NCI-H1694 treated with DMSO at 0.1 percent for 48 hours (cell line): ENCODE data around the gene MICALL1.
"Not testable (repeated sequence)": the region's sequence is repeated elsewhere in the genome, so short reads cannot be mapped to it uniquely, and the experiment has no call there.

Source experiments
- DNase-seq: peaks from one replicate; lab custom pipeline; 2025; lab: John Stamatoyannopoulos, UW

MICALL1 gene

DNA sequence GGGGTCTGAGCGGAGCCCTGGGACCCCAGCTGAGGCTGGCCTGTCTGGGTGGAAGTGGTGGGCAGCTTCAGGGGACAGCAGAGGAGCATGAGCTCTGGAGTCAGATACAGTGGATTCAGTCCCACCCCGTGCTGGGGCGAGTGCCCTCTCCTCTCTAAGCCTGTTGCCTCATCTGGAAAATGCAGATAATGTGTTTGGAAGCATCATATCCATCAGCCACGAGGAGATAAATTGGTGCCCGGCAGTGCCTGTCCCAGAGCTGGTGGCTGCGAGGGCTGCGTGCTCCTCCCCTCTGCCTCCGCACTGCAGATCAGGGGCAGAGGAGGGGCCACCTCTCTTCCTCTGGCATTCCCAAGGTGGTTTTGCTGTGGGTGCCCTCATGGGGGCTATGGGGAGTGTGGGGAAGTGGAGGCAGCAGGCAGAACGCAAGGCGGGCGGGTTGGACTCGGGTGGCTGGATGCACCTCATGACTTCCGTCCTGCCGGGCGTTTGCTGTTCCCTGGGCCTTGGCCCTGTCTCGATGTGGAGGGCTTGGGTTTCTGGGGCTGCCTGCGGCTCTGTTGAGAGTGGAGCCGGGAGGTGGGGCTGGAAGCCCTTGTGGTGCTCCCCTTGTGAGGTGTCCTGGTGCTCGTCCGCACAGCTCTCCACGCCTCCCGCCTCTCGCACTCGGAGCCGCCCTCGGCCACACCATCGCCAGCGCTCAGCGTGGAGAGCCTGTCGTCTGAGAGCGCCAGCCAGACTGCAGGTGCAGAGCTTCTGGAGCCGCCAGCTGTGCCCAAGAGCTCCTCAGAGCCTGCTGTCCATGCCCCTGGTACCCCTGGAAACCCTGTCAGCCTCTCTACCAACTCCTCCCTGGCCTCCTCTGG lies 20.9 kb downstream of the MICALL1 start:
- DNase-seq, result no peak

DNA sequence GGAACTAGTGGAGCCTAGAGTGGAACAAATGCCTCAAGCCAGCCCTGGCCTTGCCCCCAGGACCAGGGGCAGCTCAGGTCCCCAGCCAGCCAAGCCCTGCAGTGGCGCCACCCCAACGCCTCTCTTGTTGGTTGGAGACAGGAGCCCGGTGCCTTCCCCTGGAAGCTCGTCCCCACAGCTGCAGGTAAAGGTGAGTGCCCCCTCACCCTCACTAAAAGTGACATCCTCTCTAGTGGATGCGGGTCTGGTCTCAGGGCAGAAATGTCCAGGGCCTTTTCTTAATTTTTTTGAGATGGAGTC lies 21.5 kb downstream of the MICALL1 start:
- DNase-seq, result no peak

DNA sequence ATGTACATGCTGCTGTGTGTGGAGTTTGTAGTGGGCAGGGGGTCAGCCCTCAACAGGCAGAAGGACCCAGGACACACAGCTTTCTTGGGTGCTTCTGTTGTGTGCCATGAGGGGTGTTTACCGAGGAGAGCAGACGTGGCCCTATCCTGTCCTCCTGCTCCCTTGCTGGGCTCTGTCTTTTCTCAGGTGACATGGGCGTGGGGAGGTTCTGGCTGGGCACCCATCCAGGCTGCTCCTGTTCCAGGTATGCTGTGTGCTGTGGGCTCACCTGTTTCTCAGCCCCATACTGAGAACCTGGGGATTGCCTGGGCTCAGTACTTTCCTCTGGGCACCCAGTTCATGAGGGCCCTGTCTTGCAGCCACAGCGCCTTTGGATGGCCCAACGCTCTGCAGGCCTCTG lies 23.3 kb downstream of the MICALL1 start:
- DNase-seq, result no peak

DNA sequence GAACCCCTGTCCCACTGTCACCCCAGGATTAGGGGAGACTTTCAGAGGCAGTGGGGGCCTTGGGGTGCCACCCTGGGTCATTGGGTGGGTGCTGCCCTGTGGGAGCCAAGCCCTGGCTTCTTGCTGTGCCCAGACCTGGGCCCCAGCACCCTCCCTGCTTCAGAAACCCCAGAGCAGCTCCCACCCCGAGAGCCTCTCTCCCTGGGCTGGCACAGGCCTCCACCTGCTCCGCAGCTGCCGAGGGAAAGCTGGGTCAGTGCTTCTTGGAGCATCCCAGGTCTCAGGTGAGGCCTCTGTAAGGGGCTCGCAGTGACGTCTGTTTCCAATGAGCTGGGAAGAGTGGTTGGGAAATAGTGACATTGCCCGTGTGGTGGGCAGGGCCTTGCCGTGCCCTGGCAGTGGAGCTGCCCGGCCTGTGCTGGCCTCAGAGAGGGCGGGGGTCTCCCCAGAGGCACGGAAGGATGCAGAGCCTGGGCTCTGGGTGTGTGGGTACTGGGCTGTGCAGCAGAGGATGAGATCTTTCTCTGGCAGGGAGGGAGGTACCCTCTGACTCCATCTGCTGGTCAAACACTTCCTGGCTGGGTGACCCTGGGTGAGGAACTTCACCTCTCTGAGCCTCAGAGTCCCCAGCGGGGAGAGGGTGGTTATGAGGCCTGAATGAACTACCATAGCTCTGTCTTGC lies 24.3 kb downstream of the MICALL1 start:
- no peak for DNase-seq

DNA sequence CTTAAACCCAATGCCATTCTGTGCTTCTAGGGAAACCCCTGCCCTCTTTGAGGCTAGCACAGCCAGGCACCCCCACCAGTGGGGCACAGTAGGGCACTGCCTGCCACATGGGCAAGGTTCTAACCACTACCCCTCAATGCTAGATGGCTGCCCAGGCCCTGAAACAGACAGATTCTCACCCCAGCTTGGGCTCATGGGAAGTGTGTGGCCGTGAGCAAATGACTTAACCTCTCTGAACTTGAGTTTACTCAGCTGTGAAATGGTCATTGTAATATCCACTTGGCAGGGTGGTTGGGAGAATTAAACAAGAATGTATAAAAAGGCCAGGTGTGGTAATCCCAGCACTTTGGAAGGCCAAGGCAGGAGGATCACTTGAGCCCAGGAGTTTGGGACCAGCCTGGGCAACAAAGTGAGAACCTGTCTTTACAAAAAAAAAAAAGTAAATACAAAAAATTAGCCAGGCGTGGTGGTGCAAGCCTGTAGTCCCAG lies 24.9 kb downstream of the MICALL1 start:
- no peak for DNase-seq

DNA sequence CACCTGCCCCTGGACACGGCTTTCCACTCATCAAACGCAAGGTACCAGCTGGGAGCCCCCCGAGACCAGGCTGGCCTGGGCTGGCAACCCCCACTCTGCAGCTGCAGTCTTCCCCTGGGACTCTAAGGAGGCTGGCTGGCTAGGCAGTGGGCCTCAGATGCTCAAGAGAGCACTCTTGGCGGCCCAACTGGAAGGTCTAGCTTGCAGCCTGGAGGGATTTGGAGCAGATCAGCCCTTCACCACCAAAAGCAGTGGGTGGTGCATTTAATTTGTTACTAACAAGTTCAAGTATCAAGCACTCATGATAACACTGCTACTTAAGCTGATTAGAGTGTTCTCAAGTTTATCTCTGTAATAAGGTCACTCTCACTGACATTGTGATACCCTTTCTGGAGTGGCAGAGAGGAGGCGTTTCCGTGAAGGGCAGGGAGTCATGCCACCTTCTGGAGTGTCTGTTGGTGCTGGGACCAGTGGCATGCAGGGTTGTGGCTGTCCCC lies 25.8 kb downstream of the MICALL1 start:
- DNase-seq, result no peak

DNA sequence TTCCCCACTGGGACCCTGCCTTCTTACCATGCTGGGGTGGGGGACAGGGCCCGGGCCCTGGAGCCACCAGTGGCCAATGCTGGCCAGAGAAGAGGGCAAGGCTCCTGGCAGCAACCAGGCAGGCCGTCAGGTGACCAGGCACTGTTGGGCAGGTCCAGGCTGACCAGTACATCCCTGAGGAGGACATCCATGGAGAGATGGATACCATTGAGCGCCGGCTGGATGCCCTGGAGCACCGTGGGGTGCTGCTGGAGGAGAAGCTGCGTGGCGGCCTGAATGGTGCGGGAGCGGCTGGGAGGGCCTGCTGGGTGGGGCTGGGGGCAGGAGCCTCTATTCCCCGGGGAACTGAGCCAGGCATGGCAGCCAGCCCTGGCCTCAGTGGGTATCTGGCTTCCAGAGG lies 26.3 kb downstream of the MICALL1 start:
- no peak for DNase-seq

DNA sequence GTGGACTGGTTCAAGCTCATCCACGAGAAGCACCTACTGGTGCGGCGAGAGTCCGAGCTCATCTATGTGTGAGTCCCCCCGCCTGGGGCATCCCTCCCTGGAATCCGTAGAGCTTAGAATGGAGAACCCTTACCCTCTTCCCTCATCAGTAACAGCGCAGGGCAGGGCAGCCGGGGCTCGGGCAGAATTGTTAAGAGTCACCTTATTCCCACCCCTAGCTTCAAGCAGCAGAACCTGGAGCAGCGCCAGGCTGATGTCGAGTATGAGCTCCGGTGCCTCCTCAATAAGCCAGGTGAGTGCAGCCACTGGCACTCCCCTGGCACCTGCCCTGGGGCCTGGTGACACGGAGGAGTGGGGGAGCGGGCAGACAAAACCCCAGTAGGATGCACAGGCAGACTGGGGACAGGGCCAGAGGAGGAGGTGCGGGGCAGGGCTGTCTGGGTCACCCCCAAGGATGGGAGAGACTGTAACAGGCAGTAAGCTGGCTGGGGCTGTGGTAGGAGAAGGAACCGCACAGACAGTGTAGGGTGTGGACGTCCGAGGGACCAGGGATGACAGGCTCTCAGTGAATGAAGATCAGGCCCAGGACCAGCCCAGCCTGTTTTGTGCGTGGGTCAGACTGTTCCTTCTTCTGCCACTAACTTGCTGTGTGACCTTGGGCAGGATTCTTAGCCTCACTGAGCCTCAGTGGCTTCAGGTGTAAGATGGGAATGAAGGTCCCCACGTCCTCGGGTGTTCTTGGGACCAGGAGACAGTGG lies 26.9 kb downstream of the MICALL1 start:
- no peak for DNase-seq

DNA sequence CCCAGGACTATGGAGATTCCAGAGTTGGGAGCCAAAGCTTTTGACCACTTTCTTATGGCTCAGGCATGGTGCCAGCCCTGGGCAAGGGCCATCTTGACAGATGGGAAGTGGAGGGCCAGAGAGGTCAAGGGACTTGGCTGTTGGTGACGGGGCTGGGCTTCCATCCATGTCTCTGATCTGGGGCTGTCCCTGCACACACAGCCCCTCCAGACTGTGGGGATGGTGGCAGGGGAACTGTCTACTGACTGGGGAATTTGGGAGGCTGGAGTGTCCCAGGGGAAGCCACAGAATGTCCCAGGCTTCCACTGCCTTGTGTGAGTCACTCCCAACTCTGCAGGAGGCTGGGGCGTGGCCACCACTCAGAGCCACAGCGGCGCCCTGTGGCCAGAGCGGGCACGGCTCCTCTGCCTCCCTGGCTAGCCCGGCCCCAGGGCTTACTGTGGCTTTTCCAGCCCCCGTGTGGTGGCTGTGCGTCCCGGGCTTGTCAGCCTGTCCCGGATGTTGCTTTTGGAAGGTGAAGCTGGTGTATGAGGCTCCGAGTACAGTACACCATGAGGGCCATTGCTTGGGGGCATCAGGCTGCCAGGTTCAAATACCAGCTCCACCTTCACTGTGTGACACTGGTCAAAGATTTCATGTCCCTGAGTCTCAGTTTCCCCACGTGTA lies 27.7 kb downstream of the MICALL1 start:
- DNase-seq, result peak; percentile 82

DNA sequence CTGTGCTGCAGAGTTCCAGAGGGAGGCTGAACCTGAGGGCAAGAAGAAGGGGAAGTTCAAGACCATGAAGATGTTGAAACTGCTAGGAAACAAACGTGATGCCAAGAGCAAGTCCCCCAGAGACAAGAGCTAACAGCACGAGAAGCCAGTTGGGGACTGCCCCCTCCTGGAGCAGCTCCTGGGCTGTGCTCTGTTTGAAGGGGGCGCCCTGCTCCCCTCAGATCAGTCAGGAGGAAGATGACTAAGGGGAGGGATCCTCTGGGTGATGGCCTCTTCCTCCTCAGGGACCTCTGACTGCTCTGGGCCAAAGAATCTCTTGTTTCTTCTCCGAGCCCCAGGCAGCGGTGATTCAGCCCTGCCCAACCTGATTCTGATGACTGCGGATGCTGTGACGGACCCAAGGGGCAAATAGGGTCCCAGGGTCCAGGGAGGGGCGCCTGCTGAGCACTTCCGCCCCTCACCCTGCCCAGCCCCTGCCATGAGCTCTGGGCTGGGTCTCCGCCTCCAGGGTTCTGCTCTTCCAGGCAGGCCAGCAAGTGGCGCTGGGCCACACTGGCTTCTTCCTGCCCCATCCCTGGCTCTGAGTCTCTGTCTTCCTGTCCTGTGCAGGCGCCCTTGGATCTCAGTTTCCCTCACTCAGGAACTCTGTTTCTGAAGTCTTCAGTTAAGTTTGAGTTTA lies 34.7 kb downstream of the MICALL1 start:
- DNase-seq, result no peak

DNA sequence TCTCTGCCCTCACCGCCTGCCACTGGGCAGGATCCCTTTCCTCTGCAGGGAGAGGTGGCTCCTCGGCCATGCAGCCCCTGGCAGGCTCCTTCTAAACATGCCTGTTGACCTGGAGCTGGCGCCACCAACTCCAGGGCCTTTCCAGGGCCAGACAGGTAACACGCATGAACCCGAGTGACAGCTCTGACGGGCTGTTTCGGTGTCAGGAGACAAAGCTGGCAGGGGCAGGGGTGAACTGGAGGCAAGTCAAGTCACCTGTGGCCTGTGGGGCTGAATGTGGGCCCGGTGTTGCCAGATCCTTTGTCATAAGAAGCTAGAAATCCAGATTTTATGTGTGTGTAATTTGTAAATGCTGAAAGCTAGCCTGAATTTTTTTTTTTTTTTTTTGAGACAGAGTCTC lies 36.0 kb downstream of the MICALL1 start:
- no peak for DNase-seq

DNA sequence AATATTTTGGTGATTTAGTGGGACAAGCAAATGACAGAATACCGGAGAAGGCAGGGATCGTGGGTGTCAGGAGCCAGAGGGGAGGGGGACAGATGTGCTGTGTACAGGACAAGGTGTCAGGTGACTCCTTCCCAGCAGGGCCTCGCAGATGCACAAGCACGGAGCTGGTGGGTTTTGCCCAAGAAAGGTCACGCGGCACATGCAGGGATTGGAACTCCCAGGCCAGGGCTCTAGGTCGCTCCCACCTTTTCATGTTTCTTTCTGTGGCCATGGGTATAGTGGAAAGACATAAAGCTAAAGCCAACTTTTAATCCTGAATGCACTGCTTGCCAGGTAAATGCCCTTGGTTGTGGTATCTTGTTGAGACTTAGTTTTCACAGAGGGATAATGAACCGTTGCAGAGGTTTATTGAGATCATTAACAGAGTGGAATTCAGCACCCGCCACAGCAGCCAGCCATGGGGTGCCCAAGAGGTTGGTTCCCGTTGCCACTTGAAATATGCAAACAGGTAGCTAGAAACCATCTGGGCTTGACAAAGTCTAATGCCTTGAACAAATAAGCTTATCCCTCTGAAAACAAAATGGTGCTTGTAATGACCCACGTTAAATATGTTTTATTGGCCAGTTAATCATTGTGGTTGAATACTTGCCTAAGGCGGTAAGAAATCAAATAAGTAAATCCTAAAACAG lies 37.2 kb downstream of the MICALL1 start:
- no peak for DNase-seq

DNA sequence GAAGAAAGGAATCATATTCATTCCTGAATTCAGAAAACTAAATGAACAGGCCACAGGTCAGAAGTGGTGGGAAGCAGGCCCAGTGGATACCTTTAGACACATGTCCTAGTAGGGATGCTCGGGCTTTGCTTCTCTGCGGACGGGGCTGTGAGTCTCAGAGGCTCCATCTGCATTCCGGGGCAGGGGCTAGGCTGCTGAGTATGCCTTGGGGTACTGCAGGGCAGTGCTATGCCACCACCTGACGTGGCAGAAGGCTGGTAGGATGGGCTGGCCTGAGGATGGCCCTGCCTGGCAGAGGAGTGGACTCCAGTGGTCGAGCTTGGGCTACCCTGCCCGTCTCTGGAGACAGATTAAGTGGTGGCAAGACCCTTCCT lies 37.7 kb downstream of the MICALL1 start:
- DNase-seq, result no peak

DNA sequence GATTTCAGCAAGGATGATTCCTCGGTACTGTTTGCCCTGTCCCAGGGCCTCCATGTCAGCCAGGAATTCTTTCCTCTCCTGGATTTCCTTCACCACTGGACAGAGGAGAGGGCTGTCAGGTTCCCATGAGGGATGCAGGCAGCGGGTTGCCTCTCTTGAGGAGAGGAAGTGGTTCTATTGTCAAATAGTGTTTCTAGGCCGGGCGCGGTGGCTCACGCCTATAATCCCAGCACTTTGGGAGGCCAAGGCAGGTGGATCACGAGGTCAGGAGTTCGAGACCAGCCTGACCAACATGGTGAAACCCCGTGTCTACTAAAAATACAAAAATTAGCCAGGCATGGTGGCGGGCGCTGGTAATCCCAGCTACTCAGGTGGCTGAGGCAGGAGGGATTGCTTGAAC lies 38.3 kb downstream of the MICALL1 start:
- DNase-seq, result not testable (repeated sequence)

DNA sequence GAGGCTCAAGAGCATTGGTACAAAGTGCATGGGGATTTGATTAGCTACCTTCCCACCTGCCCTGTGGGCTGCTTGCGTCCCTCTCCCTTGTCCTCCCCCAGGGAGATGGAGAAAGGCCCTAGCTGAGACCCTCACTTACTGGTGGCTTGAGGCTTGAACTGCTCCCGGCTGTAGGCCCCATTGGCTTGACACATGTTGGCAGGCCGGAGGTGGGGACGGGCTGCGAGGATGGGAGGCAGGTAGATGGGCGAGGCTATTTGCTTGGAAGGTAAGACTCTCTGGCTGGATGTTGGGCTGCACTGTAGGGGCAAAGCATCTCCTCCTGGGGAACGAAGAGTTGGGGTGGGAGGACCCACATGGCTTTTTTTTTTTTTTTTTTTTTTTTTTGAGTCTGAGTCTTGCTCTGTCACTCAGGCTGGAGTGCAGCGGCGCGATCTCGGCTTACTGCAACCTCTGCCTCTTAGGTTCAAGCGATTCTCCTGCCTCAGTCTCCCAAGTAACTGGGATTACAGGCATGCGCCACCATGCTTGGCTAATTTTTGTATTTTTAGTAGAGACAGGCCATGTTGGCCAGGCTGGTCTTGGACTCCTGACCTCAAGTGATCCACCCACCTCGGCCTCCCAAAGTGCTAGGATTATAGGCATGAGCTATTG lies 41.2 kb downstream of the MICALL1 start:
- not testable (repeated sequence) for DNase-seq

DNA sequence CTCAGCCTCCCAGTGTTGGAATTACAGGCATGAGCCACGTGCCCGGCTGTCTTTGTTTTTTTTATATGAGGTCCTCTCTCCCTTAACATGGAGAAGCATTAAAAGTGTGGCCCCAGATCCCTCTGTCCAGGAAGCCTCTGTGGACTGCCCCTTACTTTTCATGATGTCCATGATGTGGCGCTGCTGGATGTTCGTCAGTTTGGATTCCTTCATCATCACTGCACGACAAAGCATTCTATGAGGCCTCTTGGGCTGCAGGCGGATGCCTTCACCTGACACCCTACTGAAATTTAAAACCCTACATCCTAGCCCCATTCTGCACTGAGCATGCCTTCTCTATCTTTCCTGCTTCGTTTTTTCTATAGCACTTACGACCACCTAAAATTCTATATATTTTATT lies 45.2 kb downstream of the MICALL1 start:
- no peak for DNase-seq

DNA sequence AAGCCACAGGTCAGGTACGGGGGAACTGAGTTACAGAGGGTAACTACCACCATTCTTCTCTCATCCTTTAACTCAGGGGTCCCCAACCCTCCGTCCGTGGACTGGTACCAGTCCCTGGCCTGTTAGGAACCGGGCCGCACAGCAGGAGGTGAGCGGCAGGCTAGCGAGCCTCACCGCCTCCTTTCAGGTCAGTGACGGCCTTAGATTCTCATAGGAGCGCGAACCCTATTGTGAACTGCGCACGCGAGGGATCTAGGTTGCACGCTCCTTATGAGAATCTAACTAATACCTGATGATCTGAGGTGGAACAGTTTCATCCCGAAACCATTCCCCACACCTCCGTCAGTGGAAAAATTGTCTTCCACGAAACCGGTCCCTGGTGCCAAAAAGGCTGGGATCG lies 46.5 kb downstream of the MICALL1 start:
- DNase-seq, result not testable (repeated sequence)

DNA sequence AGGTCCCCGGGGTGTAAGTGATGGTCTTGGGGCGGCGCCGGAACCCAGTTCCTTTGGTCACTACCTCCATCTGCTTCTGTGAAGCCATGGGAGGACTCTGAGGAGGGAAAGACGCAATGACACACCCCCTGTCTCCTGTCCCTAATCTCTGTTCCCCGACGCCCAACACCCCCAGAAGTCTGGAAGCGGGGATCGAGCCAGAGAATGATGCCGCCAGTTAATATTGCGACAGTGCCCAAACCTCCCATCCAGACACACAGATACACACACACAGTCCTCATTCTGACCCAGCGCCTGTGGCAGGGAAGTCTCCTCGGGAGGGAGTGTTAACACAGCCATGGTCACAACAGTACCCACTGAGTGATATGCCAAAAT lies 47.0 kb downstream of the MICALL1 start:
- no peak for DNase-seq

DNA sequence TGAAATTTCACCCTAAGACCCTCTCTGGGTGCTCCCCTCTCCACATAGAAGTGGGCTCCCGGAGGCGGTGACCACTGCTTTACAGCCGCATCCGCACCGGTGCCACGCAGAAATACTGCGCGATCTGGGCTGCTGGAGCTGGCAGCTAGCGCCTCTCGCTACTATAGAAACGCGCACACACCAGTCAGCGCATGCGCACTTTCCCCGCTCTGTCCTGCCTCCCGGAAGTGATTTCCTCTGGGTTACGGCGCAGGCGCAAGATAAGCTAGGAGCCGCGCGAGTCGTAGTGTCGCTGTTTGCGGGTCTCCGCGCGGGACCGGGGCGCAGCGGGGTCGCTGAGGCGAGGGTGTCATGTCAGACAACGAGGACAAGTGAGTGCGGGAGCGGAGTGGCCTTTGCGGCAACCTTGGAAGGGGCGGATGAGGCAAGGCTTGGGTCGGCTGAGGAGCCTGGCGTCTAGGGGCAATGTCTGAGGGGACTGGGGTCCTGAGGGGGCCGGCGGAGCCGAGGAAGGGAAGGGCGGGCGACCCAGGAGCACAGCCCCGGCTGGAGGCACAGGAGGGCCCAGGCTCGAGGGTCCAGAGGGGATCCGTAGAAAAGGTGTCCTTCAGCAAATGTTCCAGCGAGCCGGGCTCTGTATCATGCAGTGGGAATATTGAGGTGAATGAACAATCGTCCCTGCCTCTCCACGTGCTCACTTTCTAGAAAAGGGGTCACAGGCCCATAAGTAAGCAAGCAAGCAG lies 47.5 kb downstream of the MICALL1 start, which contains the start of the genes C22orf23 and POLR2F:
TSS of gene C22orf23 (minus strand) at position 165 of the 743 bp plus-strand sequence. CDS start 452 bp downstream, outside the sequence.
TSS of gene POLR2F (plus strand) at position 263 of the 743 bp plus-strand sequence. CDS start at position 352, 89 bp downstream.
- peak; percentile 81 for DNase-seq
